ENCODE data around the gene DOCK3.
"Not testable (repeated sequence)": the region's sequence is repeated elsewhere in the genome, so short reads cannot be mapped to it uniquely, and the experiment has no call there.

The DOCK3 gene

GRCh38 chr3:51052562-51052961 lies 377.8 kb downstream of the DOCK3 start:
- TF ChIP-seq CTCF (conservative IDR thresholded peaks at IDR 0.05; ENCODE audit: low read depth, low read length) = no peak
- no peak overlapping the region for H3K4me3 ChIP-seq (ENCODE audit: low read length)
- DNase-seq (ENCODE audit: low read depth) = no peak

DNA sequence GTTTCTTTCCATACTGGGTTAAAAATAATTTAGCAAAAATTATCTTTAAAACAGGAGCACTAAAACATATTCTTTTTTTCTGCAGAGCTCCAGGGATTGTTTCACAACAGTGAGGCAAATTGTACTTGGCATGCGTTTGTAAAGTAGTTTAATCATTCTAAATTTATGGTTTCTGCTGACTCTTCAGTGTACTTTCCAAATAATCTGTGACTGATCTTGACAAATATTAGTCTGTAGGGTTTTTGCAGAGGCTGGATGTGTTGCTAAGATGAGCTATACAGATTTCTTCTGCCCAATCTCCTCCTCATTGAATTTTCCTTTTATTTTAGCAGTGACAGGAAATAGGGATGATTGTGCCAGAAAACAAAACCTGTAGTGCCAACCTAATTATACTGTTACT lies 382.4 kb downstream of the DOCK3 start:
- DNase-seq (ENCODE audit: low read depth) = no peak
- no peak for TF ChIP-seq CTCF (conservative IDR thresholded peaks at IDR 0.05; ENCODE audit: low read depth, low read length)

DNA sequence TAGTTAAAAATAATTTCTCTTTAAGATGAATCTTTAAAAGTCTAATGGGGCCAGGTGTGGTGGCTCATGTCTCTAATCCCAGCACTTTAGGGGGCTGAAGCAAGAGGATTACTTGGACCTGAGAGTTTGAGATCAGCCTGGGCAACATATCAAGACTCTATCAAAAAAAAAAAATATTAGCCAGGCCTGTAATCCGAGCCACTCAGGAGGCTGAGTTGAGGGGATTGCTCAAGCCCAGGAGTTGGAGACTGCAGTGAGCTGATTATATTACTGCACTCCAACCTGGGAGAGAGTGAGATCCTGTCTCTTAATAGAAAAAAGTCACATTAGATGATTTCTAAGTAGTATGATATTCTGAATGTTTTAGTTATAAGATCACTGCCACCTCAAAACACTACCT lies 388.3 kb downstream of the DOCK3 start:
- peak; percentile 9 for DNase-seq (ENCODE audit: low read depth)
- TF ChIP-seq CTCF (conservative IDR thresholded peaks at IDR 0.05; ENCODE audit: low read depth, low read length) = no peak

More for the DNA sequence above, 382.4 kb downstream of the DOCK3 start:
- H3K4me3 ChIP-seq (ENCODE audit: low read length) = no peak overlapping the region

GRCh38 chr3:51075221-51075775 lies 400.6 kb downstream of the DOCK3 start:
- no peak for DNase-seq (ENCODE audit: low read depth)
- TF ChIP-seq CTCF (conservative IDR thresholded peaks at IDR 0.05; ENCODE audit: low read depth, low read length) = no peak
- H3K4me3 ChIP-seq (ENCODE audit: low read length) = no peak overlapping the region

More for the DNA sequence above, 388.3 kb downstream of the DOCK3 start:
- H3K4me3 ChIP-seq (ENCODE audit: low read length) = no peak overlapping the region

DNA sequence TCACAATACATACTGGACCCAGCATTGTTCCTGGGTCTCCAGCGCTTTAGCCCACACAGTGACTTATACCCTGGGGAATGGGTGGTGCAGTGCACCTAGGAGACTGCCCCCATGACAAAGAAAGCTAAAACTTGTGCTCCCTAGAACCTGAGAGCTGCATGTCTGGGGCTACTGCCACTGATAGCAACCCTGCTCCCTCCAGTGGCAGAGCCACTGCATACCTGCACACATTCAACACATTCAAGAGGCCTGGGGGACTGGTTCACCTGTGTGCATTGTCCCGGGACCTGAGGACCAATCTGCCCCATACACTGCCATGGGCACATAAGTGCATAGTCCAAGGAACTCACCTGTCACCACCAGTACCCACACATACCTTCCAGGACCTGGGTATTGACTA lies 407.6 kb downstream of the DOCK3 start:
- no peak for TF ChIP-seq CTCF (conservative IDR thresholded peaks at IDR 0.05; ENCODE audit: low read depth, low read length)
- DNase-seq (ENCODE audit: low read depth) = no peak
- no peak overlapping the region for H3K4me3 ChIP-seq (ENCODE audit: low read length)

GRCh38 chr3:51083490-51083889 lies 408.8 kb downstream of the DOCK3 start:
- TF ChIP-seq CTCF (conservative IDR thresholded peaks at IDR 0.05; ENCODE audit: low read depth, low read length) = no peak
- H3K4me3 ChIP-seq (ENCODE audit: low read length) = no peak overlapping the region
- no peak for DNase-seq (ENCODE audit: low read depth)

GRCh38 chr3:51092141-51092540 lies 417.4 kb downstream of the DOCK3 start:
- H3K4me3 ChIP-seq (ENCODE audit: low read length); DNase-seq (ENCODE audit: low read depth): not testable (repeated sequence)

- not testable (repeated sequence) for H3K4me3 ChIP-seq (ENCODE audit: low read length); DNase-seq (ENCODE audit: low read depth)
These were observed 420.1 kb downstream of the DOCK3 start for GRCh38 chr3:51094838-51095237.
